ENCODE results near the gene EVA1B. TPM values are rescaled to one million over a fixed set of nuclear protein-coding genes. Genes with fewer than 3 reads are reported as not detected.

EVA1B gene
- total RNA-seq, 1 experiment from 2014 or later: 5.5 TPM

- no CpG with 5 or more reads among the region's 6 CpGs for WGBS (ENCODE audit: extremely low coverage, insufficient read length, low lambda C conversion rate)
- Histone ChIP-seq H3K27ac (ENCODE audit: insufficient read length, low read depth, low read length) (no peak overlapping the region), H3K18ac (ENCODE audit: insufficient read length, low read depth, low read length) (no peak overlapping the region), H3K79me2 (ENCODE audit: insufficient read depth, low read length) (no peaks in the 10 kb centered on the region), H3K9me3 (ENCODE audit: control insufficient read depth, low read depth, low read length) (no peaks in the 10 kb centered on the region), H3K4ac (ENCODE audit: low read depth, low read length) (no peak overlapping the region), H2BK5ac (ENCODE audit: insufficient read length, low read length) (no peak overlapping the region), H2BK20ac (ENCODE audit: low read depth, low read length, poor library complexity, severe bottlenecking) (no peak overlapping the region), H3K56ac (ENCODE audit: insufficient read length, low read depth, low read length) (no peak overlapping the region), H3K4me2 (ENCODE audit: insufficient read depth, insufficient read length, low read length) (no peak overlapping the region), H4K91ac (ENCODE audit: insufficient read length, low read depth, low read length) (no peak overlapping the region), H3K23me2 (ENCODE audit: insufficient read length, low read depth, low read length, poor library complexity, severe bottlenecking) (peaks cover 23% of the 10 kb centered on the region), H3K9ac (ENCODE audit: extremely low read depth, insufficient read length, low read length) (no peak overlapping the region), H2BK15ac (ENCODE audit: low read depth, low read length) (no peak overlapping the region), H2BK12ac (ENCODE audit: insufficient read length, low read depth, low read length) (no peak overlapping the region), H4K5ac (ENCODE audit: insufficient read length, low read depth, low read length) (no peak overlapping the region), H3K4me1 (ENCODE audit: insufficient read depth, low read length) (no peaks in the 10 kb centered on the region), H4K8ac (replicated peaks; ENCODE audit: insufficient read length, low read depth, low read length) (no peak overlapping the region), H2AK5ac (ENCODE audit: insufficient read length, low read length) (no peak overlapping the region), H3K23ac (ENCODE audit: insufficient read length, low read depth, low read length) (no peak overlapping the region), H3T11ph (ENCODE audit: low read length) (no peak overlapping the region), H3K79me1 (ENCODE audit: insufficient read depth, low read depth, low read length, poor library complexity, severe bottlenecking) (no peaks in the 10 kb centered on the region), H2AFZ (ENCODE audit: low read length) (no peak overlapping the region), H2BK120ac (ENCODE audit: low read depth, low read length, poor library complexity, severe bottlenecking) (no peak overlapping the region), H4K20me1 (ENCODE audit: control insufficient read depth, insufficient read depth, insufficient read length) (peaks cover 5% of the 10 kb centered on the region), H3K27me3 (ENCODE audit: insufficient read depth, low read length) (no peaks in the 10 kb centered on the region), H3K14ac (ENCODE audit: insufficient read depth, low read length) (no peak overlapping the region)
- Mint-ChIP-seq H3K27ac (no peak overlapping the region), H3K4me1 (peaks cover 19 to 20% of the 10 kb centered on the region in 2 experiments), H3K4me3 (no peak overlapping the region), H3K36me3 (ENCODE audit: insufficient read depth in 1 of 3, low read depth in 3 of 3) (peaks cover 0 to 2% (median 0%) of the 10 kb centered on the region in 3 experiments; a peak in 2 of 7 replicates), H3K27me3 (ENCODE audit: low read depth) (peaks cover 39% of the 10 kb centered on the region), H3K9me3 (no peaks in the 10 kb centered on the region; a peak in 1 of 5 replicates)
- DNase-seq: no peak
- no peak for TF ChIP-seq CTCF (conservative IDR thresholded peaks at IDR 0.05)
Measured at GRCh38 chr1:36326499-36326898, 3.1 kb upstream of the EVA1B start.

Measured in H9 (cell line).